Glutamatergic neuron (in vitro differentiated cells): ENCODE results near the gene FSTL4. TPM values are rescaled to one million over a fixed set of nuclear protein-coding genes. Genes with fewer than 3 reads are reported as not detected.

Source experiments
- DNase-seq: peaks from one replicate; pipeline ENCODE4 v3.0.0; 2022
- H3K27ac Mint-ChIP-seq: one replicate; pipeline ENCODE4 v1.8.0; 2020; ENCODE audit warnings: mild to moderate bottlenecking, mixed read lengths, inconsistent platforms; ENCODE audit not compliant: unreplicated experiment
- H3K27me3 Mint-ChIP-seq: one replicate; pipeline ENCODE4 v1.8.0; 2020; ENCODE audit warnings: mild to moderate bottlenecking, moderate library complexity, mixed read lengths, inconsistent platforms; ENCODE audit not compliant: unreplicated experiment
- H3K36me3 Mint-ChIP-seq: one replicate; pipeline ENCODE4 v1.8.0; 2020; ENCODE audit warnings: mild to moderate bottlenecking, mixed read lengths, inconsistent platforms; ENCODE audit not compliant: unreplicated experiment
- H3K4me1 Mint-ChIP-seq: one replicate; pipeline ENCODE4 v1.8.0; 2020; ENCODE audit warnings: mild to moderate bottlenecking, low read depth, mixed read lengths, inconsistent platforms; ENCODE audit not compliant: unreplicated experiment
- H3K4me3 Mint-ChIP-seq: one replicate; pipeline ENCODE4 v1.8.0; 2020; ENCODE audit warnings: mild to moderate bottlenecking, mixed read lengths, inconsistent platforms; ENCODE audit not compliant: unreplicated experiment
- H3K9me3 Mint-ChIP-seq: one replicate; pipeline ENCODE4 v1.8.0; 2020; ENCODE audit warnings: mild to moderate bottlenecking, moderate library complexity, mixed read lengths, inconsistent platforms; ENCODE audit not compliant: unreplicated experiment
- CTCF ChIP-seq: fragments of 200-600 bp; sonication (generic); IDR thresholded peaks from one replicate; pipeline ENCODE4 v1.5.0; 2021; ENCODE audit not compliant: partially characterized antibody, unreplicated experiment
- total RNA-seq: library from RNA; stranded (reverse); fragmentation: NEBNext Ultra II Directional; extraction: Animal tissue kit (Norgen Biotek cat#: 25700); gene quantifications from one replicate; pipeline ENCODE4 v1.2.1, GENCODE V29; 2021; ENCODE audit not compliant: unreplicated experiment

Gene FSTL4
- total RNA-seq, 1 donor from 2014 or later: 29.0 TPM

GRCh38 chr5:133469252-133469651 is 143.1 kb downstream of the FSTL4 start:
- H3K36me3 Mint-ChIP-seq: no peaks in the 10 kb centered on the region
- peaks cover 8% of the 10 kb centered on the region for H3K4me1 Mint-ChIP-seq
- no peak for DNase-seq
- H3K4me3 Mint-ChIP-seq: no peak overlapping the region
- no peak for TF ChIP-seq CTCF
- H3K27me3 Mint-ChIP-seq: peaks cover 2% of the 10 kb centered on the region
- no peak overlapping the region for H3K27ac Mint-ChIP-seq
- H3K9me3 Mint-ChIP-seq: peaks cover 2% of the 10 kb centered on the region

- DNase-seq: no peak
- peaks cover 2% of the 10 kb centered on the region for H3K27me3 Mint-ChIP-seq
- no peaks in the 10 kb centered on the region for H3K9me3 Mint-ChIP-seq
- H3K4me3 Mint-ChIP-seq: no peak overlapping the region
- H3K4me1 Mint-ChIP-seq: peaks cover 8% of the 10 kb centered on the region
- H3K27ac Mint-ChIP-seq: no peak overlapping the region
- no peak for TF ChIP-seq CTCF
- H3K36me3 Mint-ChIP-seq: no peaks in the 10 kb centered on the region
Measured at GRCh38 chr5:133468596-133468995, 143.7 kb downstream of the FSTL4 start.

- no peak for DNase-seq
- no peak overlapping the region for H3K4me3 Mint-ChIP-seq
Measured at GRCh38 chr5:133467826-133468463, 144.4 kb downstream of the FSTL4 start.

GRCh38 chr5:133467335-133467779 is 145.0 kb downstream of the FSTL4 start:
- H3K27me3 Mint-ChIP-seq: peaks cover 6% of the 10 kb centered on the region
- H3K4me1 Mint-ChIP-seq: peaks cover 6% of the 10 kb centered on the region
- DNase-seq: no peak
- H3K36me3 Mint-ChIP-seq: no peaks in the 10 kb centered on the region
- H3K9me3 Mint-ChIP-seq: no peaks in the 10 kb centered on the region
- H3K27ac Mint-ChIP-seq: no peak overlapping the region
- H3K4me3 Mint-ChIP-seq: no peak overlapping the region
- TF ChIP-seq CTCF: no peak

More at GRCh38 chr5:133467826-133468463, 144.4 kb downstream of the FSTL4 start:
- Mint-ChIP-seq H3K27ac (no peak overlapping the region), H3K9me3 (no peaks in the 10 kb centered on the region), H3K4me1 (peaks cover 6% of the 10 kb centered on the region), H3K27me3 (peaks cover 6% of the 10 kb centered on the region), H3K36me3 (no peaks in the 10 kb centered on the region)
- no peak for TF ChIP-seq CTCF

- H3K4me1 Mint-ChIP-seq: peaks cover 6% of the 10 kb centered on the region
- H3K4me3 Mint-ChIP-seq: no peak overlapping the region
- no peak overlapping the region for H3K27ac Mint-ChIP-seq
- no peak for DNase-seq
- peaks cover 6% of the 10 kb centered on the region for H3K27me3 Mint-ChIP-seq
- no peaks in the 10 kb centered on the region for H3K36me3 Mint-ChIP-seq
- no peaks in the 10 kb centered on the region for H3K9me3 Mint-ChIP-seq
- no peak for TF ChIP-seq CTCF
Measured at GRCh38 chr5:133466556-133467334, 145.6 kb downstream of the FSTL4 start.
